Lower leg skin (tissue), 4 donors: ENCODE measurements around the gene ZNF774. TPM values are rescaled to one million over a fixed set of nuclear protein-coding genes. Genes with fewer than 3 reads are reported as not detected.
A peak's percentile ranks its signal among the peaks of the same experiment; 100 is the strongest.

Experiments used
- DNase-seq, 2 donors: peaks; one replicate each; pipeline ENCODE4 v3.0.0-alpha.2; 2019; ENCODE audit warnings: low spot score in 2 of 2
- H3K4me3 ChIP-seq: fragments of 200-600 bp; sonication (generic); 2 replicates; pipeline ENCODE4 v1.5.1; 2017; ENCODE audit warnings: mild to moderate bottlenecking, low read depth; ENCODE audit not compliant: poor library complexity, severe bottlenecking
- CTCF ChIP-seq, 3 donors: fragments of 450-650 bp; IDR thresholded peaks; one replicate each; pipeline ENCODE4 v1.5.1; 2016; ENCODE audit warnings: antibody characterized with exemption in 3 of 3, mild to moderate bottlenecking in 3 of 3, moderate library complexity in 2 of 3
- POLR2A ChIP-seq, 2 donors: fragments of 450-650 bp; IDR thresholded peaks; one replicate each; pipeline ENCODE4 v1.6.1; 2016 to 2017; ENCODE audit warnings: antibody characterized with exemption in 2 of 2, mild to moderate bottlenecking in 1 of 2, moderate library complexity in 1 of 2
- WGBS, 2 donors: methylation state at CpG; one replicate each; pipeline ENCODE4 v1.1.5; 2018; 5-methylcytosine and 5-hydroxymethylcytosine counted together
- intact Hi-C: fragments of 100-400 bp; cut with DNase I; formaldehyde crosslinking; loops from one replicate; pipeline ENCODE4 v1.15.0; 2023; ENCODE audit warnings: low total_unique reads
- total RNA-seq, 4 donors: library from RNA; depleted of rRNA; stranded (reverse); fragments of >200 nt; gene quantifications; one replicate each; pipeline ENCODE4 v1.1.0, GENCODE V29; 2016

Gene ZNF774
- total RNA-seq, 4 donors from 2014 or later: 1.4 to 3.4 (median 2.4) TPM

GRCh38 chr15:90315278-90315982 is 36.7 kb upstream of the ZNF774 start:
- intact Hi-C loops: no loop called here
- peak; percentile 84 to 91 for DNase-seq
- TF ChIP-seq CTCF (IDR thresholded peaks at IDR 0.05) (no peak), POLR2A (IDR thresholded peaks at IDR 0.05) (no peak)
- H3K4me3 ChIP-seq: no peak overlapping the region
- 23 to 25% methylated on average over 5 of the region's 5 CpGs for WGBS, 2 donors

GRCh38 chr15:90316139-90316538 is 35.9 kb upstream of the ZNF774 start:
- peak; percentile 66 to 82 for DNase-seq
- no peak overlapping the region for H3K4me3 ChIP-seq
- TF ChIP-seq CTCF (IDR thresholded peaks at IDR 0.05): no peak
- TF ChIP-seq POLR2A (IDR thresholded peaks at IDR 0.05): no peak
- intact Hi-C loops: no loop called here
- WGBS, 2 donors: 26 to 28% methylated on average over 4 of the region's 4 CpGs

GRCh38 chr15:90318591-90318990 is 33.5 kb upstream of the ZNF774 start:
- H3K4me3 ChIP-seq: no peak overlapping the region
- DNase-seq: peak in 1 of 2 donors; percentile 15
- intact Hi-C loops: no loop called here
- no peak for TF ChIP-seq CTCF (IDR thresholded peaks at IDR 0.05)
- no peak for TF ChIP-seq POLR2A (IDR thresholded peaks at IDR 0.05)
- WGBS, 2 donors: 70 to 85% methylated on average over 4 of the region's 4 CpGs

GRCh38 chr15:90320062-90320884 is 31.8 kb upstream of the ZNF774 start:
- DNase-seq: peak; percentile 72 to 94
- intact Hi-C loops: loop anchor here (10.0 kb wide), 1 partner anchor 175 kb away; no protein-coding TSS in a partner anchor
- H3K4me3 ChIP-seq: no peak overlapping the region
- WGBS, 2 donors: 8 to 9% methylated on average over 17 of the region's 17 CpGs
- TF ChIP-seq CTCF (IDR thresholded peaks at IDR 0.05): peak in 1 of 3 donors; percentile 99
- no peak for TF ChIP-seq POLR2A (IDR thresholded peaks at IDR 0.05)

- 40 to 45% methylated on average over 1 of the region's 1 CpG for WGBS, 2 donors
- H3K4me3 ChIP-seq: no peak overlapping the region
- intact Hi-C loops: loop anchor here (10.0 kb wide), 1 partner anchor 174 kb away; no protein-coding TSS in a partner anchor
- no peak for DNase-seq
- TF ChIP-seq CTCF (IDR thresholded peaks at IDR 0.05) (no peak), POLR2A (IDR thresholded peaks at IDR 0.05) (no peak)
Measured at GRCh38 chr15:90320885-90321278, 31.2 kb upstream of the ZNF774 start.
